Measurements from ENCODE around the gene IGF2R.

IGF2R gene

GRCh38 chr6:159941286-159942113 is 27.4 kb upstream of the IGF2R start:
- H3K4me1 Mint-ChIP-seq (ENCODE audit: low read depth): peaks cover 4% of the 10 kb centered on the region
- H3K27ac Mint-ChIP-seq: no peak overlapping the region
- peaks cover 8% of the 10 kb centered on the region for H3K9me3 Mint-ChIP-seq
- DNase-seq (ENCODE audit: low spot score): peak; percentile 35
- H3K27me3 Mint-ChIP-seq (ENCODE audit: low read depth): peaks cover 12% of the 10 kb centered on the region
- no peak overlapping the region for H3K4me3 Mint-ChIP-seq
- H3K36me3 Mint-ChIP-seq (ENCODE audit: low read depth): no peaks in the 10 kb centered on the region

DNA sequence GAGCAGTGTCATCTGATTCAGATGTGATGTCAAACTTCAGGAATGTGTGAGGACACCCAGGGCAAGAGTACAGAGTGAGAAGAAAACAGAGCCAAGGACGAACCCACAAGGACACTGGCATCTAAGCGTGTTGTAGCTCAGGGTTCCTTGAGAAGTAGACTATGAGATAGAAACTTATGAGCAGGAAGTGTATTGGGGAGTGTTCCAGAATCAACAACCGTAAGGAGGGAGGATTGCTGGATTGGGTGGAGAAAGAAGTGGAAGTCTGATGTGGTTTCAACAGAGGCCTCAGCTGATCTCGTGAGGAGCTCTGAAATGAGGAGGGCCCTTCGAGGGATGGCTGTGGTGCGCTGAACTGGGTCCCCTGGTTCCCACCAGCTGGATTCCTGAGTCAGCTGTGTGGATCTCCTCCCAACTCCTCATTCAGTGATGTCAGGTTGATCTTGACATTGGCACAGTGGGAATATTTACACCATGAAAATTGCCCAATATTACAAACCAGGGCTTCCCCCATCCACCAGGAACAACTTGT is 25.7 kb upstream of the IGF2R start:
- DNase-seq (ENCODE audit: low spot score): no peak
- Mint-ChIP-seq H3K4me1 (ENCODE audit: low read depth) (peaks cover 4% of the 10 kb centered on the region), H3K9me3 (peaks cover 8% of the 10 kb centered on the region), H3K4me3 (no peak overlapping the region), H3K36me3 (ENCODE audit: low read depth) (no peaks in the 10 kb centered on the region), H3K27me3 (ENCODE audit: low read depth) (peaks cover 12% of the 10 kb centered on the region), H3K27ac (no peak overlapping the region)

DNA sequence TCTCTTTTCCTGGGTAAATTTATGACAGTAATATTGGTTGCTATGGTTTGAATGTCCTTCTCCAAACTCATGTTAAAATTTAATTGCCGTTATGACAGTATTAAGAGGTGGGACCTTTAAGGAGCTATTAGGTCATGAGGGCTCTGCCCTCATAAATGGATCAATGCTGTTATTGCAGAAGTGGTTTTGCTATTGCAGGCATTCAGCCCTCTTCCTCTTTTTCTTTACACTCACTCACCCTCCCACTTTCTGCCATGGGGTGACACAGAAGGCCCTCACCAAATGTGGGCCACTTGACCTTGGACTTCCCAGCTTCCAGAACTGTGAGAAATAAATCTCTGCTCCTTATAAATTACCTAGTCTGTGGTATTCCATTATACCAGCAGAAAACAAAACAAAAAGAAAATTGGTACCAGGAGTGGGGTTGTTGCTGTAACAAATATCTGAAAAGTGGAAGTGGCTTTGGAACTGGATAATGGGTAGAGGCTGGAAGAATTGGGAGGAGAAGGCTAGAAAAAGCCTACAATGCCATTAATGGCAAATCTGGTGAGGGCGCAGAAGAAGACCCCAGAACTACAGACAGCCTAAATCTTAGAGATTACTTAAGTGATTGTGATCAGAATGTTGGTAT is 24.8 kb upstream of the IGF2R start:
- H3K27me3 Mint-ChIP-seq (ENCODE audit: low read depth): peaks cover 8% of the 10 kb centered on the region
- no peak for DNase-seq (ENCODE audit: low spot score)
- peaks cover 8% of the 10 kb centered on the region for H3K9me3 Mint-ChIP-seq
- H3K27ac Mint-ChIP-seq: no peak overlapping the region
- H3K4me1 Mint-ChIP-seq (ENCODE audit: low read depth): peaks cover 4% of the 10 kb centered on the region
- H3K4me3 Mint-ChIP-seq: no peak overlapping the region
- no peaks in the 10 kb centered on the region for H3K36me3 Mint-ChIP-seq (ENCODE audit: low read depth)

DNA sequence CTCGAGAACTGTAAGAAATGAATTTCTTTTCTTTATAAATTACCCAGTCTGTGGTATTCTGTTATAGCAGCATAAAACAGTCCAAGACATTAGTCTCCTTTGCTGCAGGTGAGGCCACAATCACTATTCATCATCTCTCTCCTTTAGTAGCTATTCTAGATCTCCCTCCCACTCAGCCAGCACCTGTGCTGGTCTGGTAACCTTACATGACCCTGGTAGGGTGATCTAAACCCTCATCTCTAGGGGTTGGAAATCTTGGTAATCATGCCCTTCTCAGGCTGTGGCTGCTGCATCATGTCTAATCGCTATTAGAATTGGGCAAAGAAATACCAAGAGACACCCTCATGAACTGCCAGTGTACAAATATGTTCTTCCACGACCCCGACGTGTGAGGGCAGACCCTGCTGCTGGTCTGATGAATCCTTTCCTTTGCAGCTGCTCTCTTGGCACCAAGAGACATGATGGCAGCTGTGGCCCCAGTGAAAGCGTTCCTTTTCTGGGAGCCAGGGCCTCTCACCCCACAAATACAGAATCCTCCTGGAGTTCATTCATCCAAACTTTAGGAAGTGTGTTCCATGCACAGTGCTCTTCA is 23.0 kb upstream of the IGF2R start:
- Mint-ChIP-seq H3K4me3 (no peak overlapping the region), H3K27ac (no peak overlapping the region), H3K9me3 (peaks cover 8% of the 10 kb centered on the region), H3K27me3 (ENCODE audit: low read depth) (peaks cover 8% of the 10 kb centered on the region), H3K36me3 (ENCODE audit: low read depth) (no peaks in the 10 kb centered on the region), H3K4me1 (ENCODE audit: low read depth) (peaks cover 4% of the 10 kb centered on the region)
- no peak for DNase-seq (ENCODE audit: low spot score)

DNA sequence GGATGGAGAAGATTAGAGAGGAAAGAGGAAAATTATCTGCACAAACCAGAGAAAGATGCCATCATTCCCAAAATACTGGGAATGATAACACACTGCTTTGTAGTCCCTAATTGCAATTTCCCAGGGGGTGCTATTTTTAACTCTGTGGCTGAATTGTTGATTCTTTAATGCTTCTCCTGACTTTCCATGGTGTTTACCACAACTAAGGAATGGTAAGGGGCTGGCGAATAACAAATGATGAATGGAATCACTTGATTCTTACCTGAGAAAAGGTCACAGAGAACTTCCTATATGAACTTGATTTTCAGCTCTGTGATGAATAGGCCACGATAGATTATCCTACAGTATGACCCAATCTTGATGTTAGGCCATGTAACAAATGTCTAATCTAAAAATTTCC is 22.0 kb upstream of the IGF2R start:
- H3K27ac Mint-ChIP-seq: no peak overlapping the region
- no peak for DNase-seq (ENCODE audit: low spot score)
- no peaks in the 10 kb centered on the region for H3K36me3 Mint-ChIP-seq (ENCODE audit: low read depth)
- peaks cover 3% of the 10 kb centered on the region for H3K4me1 Mint-ChIP-seq (ENCODE audit: low read depth)
- peaks cover 6% of the 10 kb centered on the region for H3K27me3 Mint-ChIP-seq (ENCODE audit: low read depth)
- peaks cover 8% of the 10 kb centered on the region for H3K9me3 Mint-ChIP-seq
- no peak overlapping the region for H3K4me3 Mint-ChIP-seq

DNA sequence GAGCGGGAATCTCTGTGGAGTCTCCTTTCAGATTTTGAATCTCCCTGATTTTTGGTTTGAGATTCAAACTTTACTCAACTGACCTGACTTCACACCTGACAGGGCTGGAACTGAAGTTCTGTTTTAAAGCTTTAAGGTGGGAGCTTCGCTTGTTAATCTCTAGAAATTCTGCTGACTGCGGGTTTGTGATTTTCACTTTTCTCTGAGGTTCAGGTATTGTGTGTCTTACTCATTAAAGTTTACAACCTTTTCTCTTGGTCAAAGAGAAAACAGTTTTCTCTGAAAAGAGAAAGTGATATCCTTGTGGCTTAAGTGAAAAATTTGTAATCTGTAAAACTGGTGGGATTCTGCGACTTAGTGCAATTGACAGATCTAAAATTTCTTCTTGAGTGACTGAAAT is 20.7 kb upstream of the IGF2R start:
- Mint-ChIP-seq H3K4me1 (ENCODE audit: low read depth) (no peaks in the 10 kb centered on the region), H3K9me3 (peaks cover 8% of the 10 kb centered on the region), H3K27ac (no peak overlapping the region), H3K36me3 (ENCODE audit: low read depth) (no peaks in the 10 kb centered on the region), H3K27me3 (ENCODE audit: low read depth) (peaks cover 7% of the 10 kb centered on the region), H3K4me3 (no peak overlapping the region)
- no peak for DNase-seq (ENCODE audit: low spot score)

DNA sequence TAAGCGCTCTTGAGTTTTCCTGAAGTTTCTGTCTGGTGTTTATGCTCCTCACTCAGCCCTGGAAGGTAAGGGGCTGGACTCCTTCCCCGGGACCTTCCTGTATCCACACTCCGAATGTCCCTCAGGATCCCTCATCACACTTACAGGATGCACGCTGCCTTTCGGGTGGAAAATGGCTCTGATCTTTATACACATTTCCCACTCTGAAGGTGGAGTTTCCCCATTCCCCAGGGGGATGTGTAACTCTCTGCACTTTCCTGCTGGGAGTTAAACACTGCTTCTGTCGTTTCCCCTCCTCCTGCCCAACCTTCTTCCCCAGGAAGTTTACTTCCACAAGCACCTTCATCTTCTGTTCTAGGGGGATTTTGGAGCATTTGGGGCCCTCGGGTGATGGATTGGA is 17.1 kb upstream of the IGF2R start:
- H3K36me3 Mint-ChIP-seq (ENCODE audit: low read depth): no peaks in the 10 kb centered on the region
- H3K27ac Mint-ChIP-seq: no peak overlapping the region
- DNase-seq (ENCODE audit: low spot score): no peak
- H3K4me1 Mint-ChIP-seq (ENCODE audit: low read depth): no peaks in the 10 kb centered on the region
- H3K27me3 Mint-ChIP-seq (ENCODE audit: low read depth): peaks cover 10% of the 10 kb centered on the region
- no peak overlapping the region for H3K4me3 Mint-ChIP-seq
- no peaks in the 10 kb centered on the region for H3K9me3 Mint-ChIP-seq

DNA sequence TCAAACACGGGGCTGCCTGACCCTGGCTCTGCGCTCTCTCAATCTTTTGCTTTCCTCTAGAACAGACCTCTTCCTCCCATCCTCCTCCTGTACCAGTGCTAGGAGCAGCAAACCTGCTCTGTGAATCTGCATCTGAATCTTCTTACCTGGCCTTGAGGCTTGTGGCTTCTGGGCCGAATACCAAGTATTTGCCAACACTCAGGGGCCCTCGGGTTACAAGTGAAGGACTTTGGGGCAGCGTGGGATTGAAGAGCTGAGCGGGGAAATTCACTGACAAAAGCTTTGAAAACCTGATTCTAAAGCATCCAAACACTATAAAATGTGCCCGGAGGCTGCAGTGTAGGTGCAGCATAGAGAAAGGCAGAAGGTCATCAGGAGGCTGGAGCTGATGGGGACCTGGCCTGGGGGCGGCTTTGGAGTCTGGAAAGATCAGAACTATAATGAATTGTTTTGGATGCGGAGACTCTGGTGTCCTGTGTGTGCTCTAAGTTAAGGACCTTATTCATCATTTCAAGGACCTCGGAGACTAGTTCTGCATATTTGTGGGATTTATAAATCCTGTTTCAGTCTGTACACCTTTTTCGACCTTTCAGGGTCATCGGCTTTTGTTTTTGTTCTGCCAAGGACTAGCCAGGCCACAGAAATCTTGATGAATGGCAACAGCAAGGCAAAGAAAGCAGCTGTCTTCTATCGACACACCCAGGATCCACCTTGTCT is 16.4 kb upstream of the IGF2R start:
- Mint-ChIP-seq H3K27ac (no peak overlapping the region), H3K9me3 (no peaks in the 10 kb centered on the region), H3K4me1 (ENCODE audit: low read depth) (no peaks in the 10 kb centered on the region), H3K4me3 (no peak overlapping the region), H3K27me3 (ENCODE audit: low read depth) (peaks cover 9% of the 10 kb centered on the region), H3K36me3 (ENCODE audit: low read depth) (no peaks in the 10 kb centered on the region)
- no peak for DNase-seq (ENCODE audit: low spot score)

GRCh38 chr6:159953091-159953601 is 15.7 kb upstream of the IGF2R start:
- peaks cover 6% of the 10 kb centered on the region for H3K27me3 Mint-ChIP-seq (ENCODE audit: low read depth)
- DNase-seq (ENCODE audit: low spot score): no peak
- no peaks in the 10 kb centered on the region for H3K36me3 Mint-ChIP-seq (ENCODE audit: low read depth)
- no peak overlapping the region for H3K4me3 Mint-ChIP-seq
- no peaks in the 10 kb centered on the region for H3K4me1 Mint-ChIP-seq (ENCODE audit: low read depth)
- H3K9me3 Mint-ChIP-seq: no peaks in the 10 kb centered on the region
- no peak overlapping the region for H3K27ac Mint-ChIP-seq

- H3K27me3 Mint-ChIP-seq (ENCODE audit: low read depth): peaks cover 12% of the 10 kb centered on the region
- no peak overlapping the region for H3K27ac Mint-ChIP-seq
- no peak for DNase-seq (ENCODE audit: low spot score)
- no peaks in the 10 kb centered on the region for H3K9me3 Mint-ChIP-seq
- H3K4me3 Mint-ChIP-seq: no peak overlapping the region
- H3K4me1 Mint-ChIP-seq (ENCODE audit: low read depth): peaks cover 7% of the 10 kb centered on the region
- no peaks in the 10 kb centered on the region for H3K36me3 Mint-ChIP-seq (ENCODE audit: low read depth)
Measured at GRCh38 chr6:159955945-159956361, 12.9 kb upstream of the IGF2R start.

DNA sequence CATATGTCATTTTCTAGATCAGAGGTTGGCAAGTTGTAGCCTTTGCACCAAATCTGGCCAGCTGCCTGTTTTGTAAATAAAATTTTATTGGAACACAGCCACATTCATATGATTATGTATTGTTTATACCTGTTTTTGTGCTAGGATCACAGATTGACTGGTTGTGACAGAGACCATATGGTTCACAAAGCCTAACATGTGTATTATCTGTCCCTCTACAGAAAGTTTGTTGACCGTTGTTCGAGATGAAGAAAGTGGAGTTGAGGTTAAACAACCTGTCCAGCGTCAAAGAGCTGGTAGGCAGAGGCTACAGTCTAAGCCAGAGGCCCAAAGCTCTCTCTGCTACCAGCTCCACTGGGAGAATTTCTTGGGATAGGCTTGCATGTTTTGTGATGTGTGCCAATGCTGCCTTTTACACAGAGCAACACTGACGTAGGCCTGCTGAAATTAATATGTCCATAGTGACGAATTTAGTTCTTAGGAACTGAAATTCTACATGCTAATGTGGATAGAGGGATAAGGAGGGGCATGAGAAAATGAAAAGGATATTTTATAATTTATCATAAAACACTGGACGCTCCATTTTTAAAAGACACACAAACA is 11.7 kb upstream of the IGF2R start:
- H3K9me3 Mint-ChIP-seq: no peaks in the 10 kb centered on the region
- no peak overlapping the region for H3K27ac Mint-ChIP-seq
- DNase-seq (ENCODE audit: low spot score): no peak
- peaks cover 7% of the 10 kb centered on the region for H3K4me1 Mint-ChIP-seq (ENCODE audit: low read depth)
- H3K36me3 Mint-ChIP-seq (ENCODE audit: low read depth): no peaks in the 10 kb centered on the region
- no peak overlapping the region for H3K4me3 Mint-ChIP-seq
- H3K27me3 Mint-ChIP-seq (ENCODE audit: low read depth): peaks cover 13% of the 10 kb centered on the region

- Mint-ChIP-seq H3K36me3 (ENCODE audit: low read depth) (no peaks in the 10 kb centered on the region), H3K27me3 (ENCODE audit: low read depth) (peaks cover 23% of the 10 kb centered on the region), H3K4me3 (no peak overlapping the region), H3K9me3 (no peaks in the 10 kb centered on the region), H3K4me1 (ENCODE audit: low read depth) (peaks cover 7% of the 10 kb centered on the region), H3K27ac (no peak overlapping the region)
- DNase-seq (ENCODE audit: low spot score): no peak
Measured at GRCh38 chr6:159959165-159959975, 9.5 kb upstream of the IGF2R start.

DNA sequence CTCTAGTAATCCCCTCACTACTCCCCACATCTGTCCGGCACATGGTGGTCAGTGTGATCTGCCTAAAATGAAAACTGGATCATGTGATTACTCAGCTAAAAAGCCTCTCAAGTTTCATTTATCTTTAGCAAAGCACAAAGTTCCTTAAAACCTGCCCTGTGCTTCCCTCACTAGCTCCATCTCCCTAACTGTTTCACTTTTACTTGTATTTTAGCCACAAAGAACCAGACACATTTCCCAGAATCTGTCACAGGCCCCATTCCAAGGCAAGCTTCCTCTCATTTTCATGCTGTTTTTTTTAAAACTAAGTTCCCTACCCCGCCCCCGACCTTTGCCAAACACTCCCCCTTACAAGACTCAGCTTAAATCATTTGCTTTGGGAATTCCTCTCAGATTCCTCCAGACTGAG is 8.9 kb upstream of the IGF2R start:
- no peak overlapping the region for H3K4me3 Mint-ChIP-seq
- H3K36me3 Mint-ChIP-seq (ENCODE audit: low read depth): no peaks in the 10 kb centered on the region
- peaks cover 7% of the 10 kb centered on the region for H3K4me1 Mint-ChIP-seq (ENCODE audit: low read depth)
- no peaks in the 10 kb centered on the region for H3K9me3 Mint-ChIP-seq
- DNase-seq (ENCODE audit: low spot score): no peak
- no peak overlapping the region for H3K27ac Mint-ChIP-seq
- peaks cover 28% of the 10 kb centered on the region for H3K27me3 Mint-ChIP-seq (ENCODE audit: low read depth)

All from T-helper 2 cell treated with Interferon-gamma antibody and Interleukin-4, amounts not matched to agents 5 μg/mL and 100 μg/mL, for 36 hours (primary cell).